CD4-positive, alpha-beta T cell treated with Interleukin-4 for 1 hour (primary cell): Measurements from ENCODE around the gene PDE1C.

Experiments
- DNase-seq, 2 donors: peaks; one replicate each; pipeline ENCODE4 v3.0.0-alpha.2; 2020 to 2022

PDE1C gene

GRCh38 chr7:31758755-31759154 lies 311.5 kb downstream of the PDE1C start:
- DNase-seq, result no peak

- DNase-seq, result no peak
Observed at GRCh38 chr7:31751726-31752125, 318.5 kb downstream of the PDE1C start.

GRCh38 chr7:31748084-31748483 lies 322.1 kb downstream of the PDE1C start:
- DNase-seq, result no peak

- DNase-seq, result no peak
Observed at GRCh38 chr7:31747553-31747952, 322.7 kb downstream of the PDE1C start.

GRCh38 chr7:31744294-31744874 lies 325.8 kb downstream of the PDE1C start:
- peak; percentile 11 to 19 for DNase-seq

- no peak for DNase-seq
Observed at GRCh38 chr7:31741852-31742251, 328.4 kb downstream of the PDE1C start.

GRCh38 chr7:31735991-31736982 lies 333.9 kb downstream of the PDE1C start:
- peak in 1 of 2 donors; percentile 6 for DNase-seq

- no peak for DNase-seq
Observed at GRCh38 chr7:31734456-31734855, 335.8 kb downstream of the PDE1C start.

- no peak for DNase-seq
Observed at GRCh38 chr7:31729195-31729804, 340.9 kb downstream of the PDE1C start.

GRCh38 chr7:31724696-31725095 lies 345.5 kb downstream of the PDE1C start:
- DNase-seq, result no peak

GRCh38 chr7:31720366-31720765 lies 349.8 kb downstream of the PDE1C start:
- DNase-seq, result no peak

GRCh38 chr7:31716355-31716754 lies 353.9 kb downstream of the PDE1C start:
- DNase-seq, result no peak

- no peak for DNase-seq
Observed at GRCh38 chr7:31710171-31710570, 360.0 kb downstream of the PDE1C start.

- DNase-seq, result no peak
Observed at GRCh38 chr7:31707089-31707488, 363.1 kb downstream of the PDE1C start.

GRCh38 chr7:31705377-31705776 lies 364.8 kb downstream of the PDE1C start:
- no peak for DNase-seq

- DNase-seq, result no peak
Observed at GRCh38 chr7:31702354-31702753, 367.9 kb downstream of the PDE1C start.
